ENCODE data around the gene MCC. TPM values are rescaled to one million over a fixed set of nuclear protein-coding genes. Genes with fewer than 3 reads are reported as not detected.

The MCC gene
- total and polyA plus RNA-seq, 4 donors: 1.6 to 38.6 (median 11.2) TPM

- Histone ChIP-seq H3K4me3 (no peak overlapping the region), H3K9me3 (ENCODE audit: control insufficient read depth in 4 of 4, insufficient read depth in 3 of 4, low read length in 3 of 4) (no peaks in the 10 kb centered on the region), H3K9ac (ENCODE audit: insufficient read depth in 1 of 2, low read length in 2 of 2) (no peak overlapping the region), H3K27me3 (ENCODE audit: control insufficient read depth in 3 of 3, insufficient read depth in 3 of 3, low read length in 2 of 3) (no peaks in the 10 kb centered on the region), H3K4me1 (ENCODE audit: control insufficient read depth in 5 of 5, insufficient read depth in 5 of 5, low read length in 5 of 5) (peaks cover 3 to 35% (median 10%) of the 10 kb centered on the region in 5 donors), H3K36me3 (ENCODE audit: control insufficient read depth in 4 of 4, insufficient read depth in 4 of 4, low read length in 4 of 4) (no peaks in the 10 kb centered on the region), H3K27ac (ENCODE audit: low read depth in 1 of 2, low read length in 1 of 2) (peak overlapping the region in 1 of 2 donors; percentile 55)
- 80 to 88% methylated on average over 5 of the region's 5 CpGs for WGBS, 2 donors
- no peak for ATAC-seq (ENCODE audit: insufficient read depth, low FRiP score)
- no peak for TF ChIP-seq CTCF (IDR thresholded peaks at IDR 0.05; ENCODE audit: control extremely low read depth, extremely low read depth)
- DNase-seq: no peak
These were observed 266.7 kb downstream of the MCC start for GRCh38 chr5:113221294-113222176.

GRCh38 chr5:113219695-113220094 is 268.6 kb downstream of the MCC start:
- Histone ChIP-seq H3K9me3 (ENCODE audit: control insufficient read depth in 4 of 4, insufficient read depth in 3 of 4, low read length in 3 of 4) (no peaks in the 10 kb centered on the region), H3K4me3 (no peak overlapping the region), H3K27ac (ENCODE audit: low read depth in 1 of 2, low read length in 1 of 2) (peak overlapping the region in 1 of 2 donors; percentile 26), H3K36me3 (ENCODE audit: control insufficient read depth in 4 of 4, insufficient read depth in 4 of 4, low read length in 4 of 4) (no peaks in the 10 kb centered on the region), H3K4me1 (ENCODE audit: control insufficient read depth in 5 of 5, insufficient read depth in 5 of 5, low read length in 5 of 5) (peaks cover 3 to 29% (median 8%) of the 10 kb centered on the region in 5 donors), H3K9ac (ENCODE audit: insufficient read depth in 1 of 2, low read length in 2 of 2) (no peak overlapping the region), H3K27me3 (ENCODE audit: control insufficient read depth in 3 of 3, insufficient read depth in 3 of 3, low read length in 2 of 3) (no peaks in the 10 kb centered on the region)
- TF ChIP-seq CTCF (IDR thresholded peaks at IDR 0.05; ENCODE audit: control extremely low read depth, extremely low read depth): no peak
- DNase-seq (no peak), ATAC-seq (ENCODE audit: insufficient read depth, low FRiP score) (no peak)
- WGBS, 2 donors: 75 to 88% methylated on average over 2 to 3 of the region's 3 CpGs

- TF ChIP-seq CTCF (IDR thresholded peaks at IDR 0.05; ENCODE audit: control extremely low read depth, extremely low read depth): no peak
- Histone ChIP-seq H3K9ac (ENCODE audit: insufficient read depth in 1 of 2, low read length in 2 of 2) (no peak overlapping the region), H3K9me3 (ENCODE audit: control insufficient read depth in 4 of 4, insufficient read depth in 3 of 4, low read length in 3 of 4) (no peaks in the 10 kb centered on the region), H3K27me3 (ENCODE audit: control insufficient read depth in 3 of 3, insufficient read depth in 3 of 3, low read length in 2 of 3) (no peaks in the 10 kb centered on the region), H3K4me1 (ENCODE audit: control insufficient read depth in 5 of 5, insufficient read depth in 5 of 5, low read length in 5 of 5) (peaks cover 3 to 29% (median 8%) of the 10 kb centered on the region in 5 donors), H3K4me3 (no peak overlapping the region), H3K27ac (ENCODE audit: low read depth in 1 of 2, low read length in 1 of 2) (peak overlapping the region in 1 of 2 donors; percentile 65), H3K36me3 (ENCODE audit: control insufficient read depth in 4 of 4, insufficient read depth in 4 of 4, low read length in 4 of 4) (no peaks in the 10 kb centered on the region)
- WGBS, 2 donors: 53 to 67% methylated on average over 7 of the region's 7 CpGs
- no peak for DNase-seq
- no peak for ATAC-seq (ENCODE audit: insufficient read depth, low FRiP score)
These were observed 269.2 kb downstream of the MCC start for GRCh38 chr5:113218906-113219517.
